Measurements from ENCODE around the gene RPL39L.

Gene RPL39L

GRCh38 chr3:187101184-187102072 is 37.9 kb downstream of the RPL39L start:
- no peaks in the 10 kb centered on the region for H3K36me3 ChIP-seq (ENCODE audit: insufficient read depth, low read length)
- peaks cover 9% of the 10 kb centered on the region; the same call in 1 of the 2 replicates for H3K4me1 ChIP-seq (ENCODE audit: insufficient read depth, low read length)
- no peaks in the 10 kb centered on the region for H3K9me3 ChIP-seq (ENCODE audit: control insufficient read depth, insufficient read depth, low read length)
- H3K9ac ChIP-seq (ENCODE audit: low read depth, low read length): no peak overlapping the region

GRCh38 chr3:187098923-187099512 is 40.3 kb downstream of the RPL39L start:
- Histone ChIP-seq H3K9ac (ENCODE audit: low read depth, low read length) (no peak overlapping the region), H3K36me3 (ENCODE audit: insufficient read depth, low read length) (no peaks in the 10 kb centered on the region), H3K4me1 (ENCODE audit: insufficient read depth, low read length) (no peaks in the 10 kb centered on the region), H3K9me3 (ENCODE audit: control insufficient read depth, insufficient read depth, low read length) (no peaks in the 10 kb centered on the region)

GRCh38 chr3:187093320-187093719 is 46.0 kb downstream of the RPL39L start:
- Histone ChIP-seq H3K9ac (ENCODE audit: low read depth, low read length) (no peak overlapping the region), H3K4me1 (ENCODE audit: insufficient read depth, low read length) (no peaks in the 10 kb centered on the region), H3K9me3 (ENCODE audit: control insufficient read depth, insufficient read depth, low read length) (peaks cover 7% of the 10 kb centered on the region; the same call in 1 of the 2 replicates), H3K36me3 (ENCODE audit: insufficient read depth, low read length) (no peaks in the 10 kb centered on the region)

- Histone ChIP-seq H3K36me3 (ENCODE audit: insufficient read depth, low read length) (no peaks in the 10 kb centered on the region), H3K4me1 (ENCODE audit: insufficient read depth, low read length) (peaks cover 6% of the 10 kb centered on the region), H3K9me3 (ENCODE audit: control insufficient read depth, insufficient read depth, low read length) (peaks cover 8% of the 10 kb centered on the region; the same call in 1 of the 2 replicates), H3K9ac (ENCODE audit: low read depth, low read length) (no peak overlapping the region)
Observed at GRCh38 chr3:187088701-187089100, 50.6 kb downstream of the RPL39L start.

GRCh38 chr3:187086831-187087230 is 52.5 kb downstream of the RPL39L start:
- Histone ChIP-seq H3K9ac (ENCODE audit: low read depth, low read length) (no peak overlapping the region), H3K4me1 (ENCODE audit: insufficient read depth, low read length) (peaks cover 6% of the 10 kb centered on the region), H3K9me3 (ENCODE audit: control insufficient read depth, insufficient read depth, low read length) (peaks cover 2% of the 10 kb centered on the region; the same call in 1 of the 2 replicates), H3K36me3 (ENCODE audit: insufficient read depth, low read length) (no peaks in the 10 kb centered on the region)

GRCh38 chr3:187085933-187086332 is 53.4 kb downstream of the RPL39L start:
- H3K9ac ChIP-seq (ENCODE audit: low read depth, low read length): no peak overlapping the region
- peaks cover 2% of the 10 kb centered on the region; the same call in 1 of the 2 replicates for H3K9me3 ChIP-seq (ENCODE audit: control insufficient read depth, insufficient read depth, low read length)
- H3K36me3 ChIP-seq (ENCODE audit: insufficient read depth, low read length): no peaks in the 10 kb centered on the region
- H3K4me1 ChIP-seq (ENCODE audit: insufficient read depth, low read length): peaks cover 6% of the 10 kb centered on the region

- Histone ChIP-seq H3K4me1 (ENCODE audit: insufficient read depth, low read length) (peaks cover 6% of the 10 kb centered on the region), H3K9ac (ENCODE audit: low read depth, low read length) (no peak overlapping the region), H3K36me3 (ENCODE audit: insufficient read depth, low read length) (no peaks in the 10 kb centered on the region), H3K9me3 (ENCODE audit: control insufficient read depth, insufficient read depth, low read length) (peaks cover 2% of the 10 kb centered on the region; the same call in 1 of the 2 replicates)
Observed at GRCh38 chr3:187085021-187085666, 54.2 kb downstream of the RPL39L start.

GRCh38 chr3:187084580-187084979 is 54.7 kb downstream of the RPL39L start:
- Histone ChIP-seq H3K36me3 (ENCODE audit: insufficient read depth, low read length) (no peaks in the 10 kb centered on the region), H3K9ac (ENCODE audit: low read depth, low read length) (no peak overlapping the region), H3K4me1 (ENCODE audit: insufficient read depth, low read length) (peaks cover 6% of the 10 kb centered on the region), H3K9me3 (ENCODE audit: control insufficient read depth, insufficient read depth, low read length) (peaks cover 2% of the 10 kb centered on the region; the same call in 1 of the 2 replicates)

- Histone ChIP-seq H3K9ac (ENCODE audit: low read depth, low read length) (no peak overlapping the region), H3K9me3 (ENCODE audit: control insufficient read depth, insufficient read depth, low read length) (peaks cover 2% of the 10 kb centered on the region; the same call in 1 of the 2 replicates), H3K4me1 (ENCODE audit: insufficient read depth, low read length) (peaks cover 6% of the 10 kb centered on the region), H3K36me3 (ENCODE audit: insufficient read depth, low read length) (no peaks in the 10 kb centered on the region)
Observed at GRCh38 chr3:187084126-187084525, 55.2 kb downstream of the RPL39L start.

- H3K4me1 ChIP-seq (ENCODE audit: insufficient read depth, low read length): peaks cover 6% of the 10 kb centered on the region
- no peaks in the 10 kb centered on the region for H3K36me3 ChIP-seq (ENCODE audit: insufficient read depth, low read length)
- H3K9me3 ChIP-seq (ENCODE audit: control insufficient read depth, insufficient read depth, low read length): peaks cover 2% of the 10 kb centered on the region; the same call in 1 of the 2 replicates
- H3K9ac ChIP-seq (ENCODE audit: low read depth, low read length): no peak overlapping the region
Observed at GRCh38 chr3:187082758-187083375, 56.4 kb downstream of the RPL39L start.

GRCh38 chr3:187080799-187081450 is 58.4 kb downstream of the RPL39L start:
- Histone ChIP-seq H3K9me3 (ENCODE audit: control insufficient read depth, insufficient read depth, low read length) (no peaks in the 10 kb centered on the region), H3K9ac (ENCODE audit: low read depth, low read length) (no peak overlapping the region), H3K4me1 (ENCODE audit: insufficient read depth, low read length) (peaks cover 6% of the 10 kb centered on the region), H3K36me3 (ENCODE audit: insufficient read depth, low read length) (0 out of 2 replicates have a peak, but pooled peaks cover 4% of the 10 kb centered on the region)

- Histone ChIP-seq H3K9ac (ENCODE audit: low read depth, low read length) (no peak overlapping the region), H3K36me3 (ENCODE audit: insufficient read depth, low read length) (0 out of 2 replicates have a peak, but pooled peaks cover 8% of the 10 kb centered on the region), H3K4me1 (ENCODE audit: insufficient read depth, low read length) (no peaks in the 10 kb centered on the region; the same call in 1 of the 2 replicates), H3K9me3 (ENCODE audit: control insufficient read depth, insufficient read depth, low read length) (no peaks in the 10 kb centered on the region)
Observed at GRCh38 chr3:187079090-187080022, 59.9 kb downstream of the RPL39L start.

GRCh38 chr3:187077537-187077936 is 61.8 kb downstream of the RPL39L start:
- Histone ChIP-seq H3K36me3 (ENCODE audit: insufficient read depth, low read length) (peaks cover 19% of the 10 kb centered on the region; the same call in 1 of the 2 replicates), H3K9ac (ENCODE audit: low read depth, low read length) (no peak overlapping the region), H3K4me1 (ENCODE audit: insufficient read depth, low read length) (peaks cover 5% of the 10 kb centered on the region; the same call in 1 of the 2 replicates), H3K9me3 (ENCODE audit: control insufficient read depth, insufficient read depth, low read length) (no peaks in the 10 kb centered on the region)

All from ES-I3 (cell line).